ENCODE measurements around the gene LDLRAP1.

The LDLRAP1 gene

DNA sequence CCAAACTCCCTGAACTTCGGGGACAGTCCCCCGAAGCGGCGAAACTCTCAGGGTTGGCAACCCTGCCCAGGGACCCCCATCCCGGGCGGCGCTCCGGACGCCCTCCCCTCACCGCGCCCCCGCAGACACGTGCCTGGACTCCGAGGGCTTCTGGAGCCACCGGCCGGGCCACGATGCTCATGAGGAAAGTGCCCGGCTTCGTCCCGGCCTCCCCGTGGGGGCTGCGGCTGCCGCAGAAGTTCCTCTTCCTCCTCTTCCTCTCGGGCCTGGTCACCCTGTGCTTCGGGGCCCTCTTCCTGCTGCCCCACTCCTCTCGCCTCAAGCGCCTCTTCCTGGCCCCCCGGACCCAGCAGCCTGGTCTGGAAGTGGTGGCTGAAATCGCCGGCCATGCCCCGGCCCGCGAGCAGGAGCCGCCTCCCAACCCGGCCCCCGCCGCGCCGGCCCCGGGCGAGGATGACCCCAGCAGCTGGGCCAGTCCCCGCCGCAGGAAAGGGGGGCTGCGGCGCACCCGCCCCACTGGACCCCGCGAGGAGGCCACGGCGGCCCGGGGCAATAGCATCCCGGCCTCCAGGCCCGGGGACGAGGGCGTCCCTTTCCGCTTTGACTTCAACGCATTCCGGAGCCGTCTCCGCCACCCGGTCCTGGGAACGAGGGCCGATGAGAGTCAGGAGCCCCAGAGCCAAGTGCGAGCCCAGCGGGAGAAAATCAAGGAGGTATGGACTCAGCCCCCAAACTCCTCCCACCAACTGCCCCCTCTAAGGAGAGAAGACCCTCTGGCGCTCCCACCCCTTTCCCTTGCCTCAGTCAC, 74.4 kb downstream of the LDLRAP1 start:
- DNase-seq: peak; percentile 43 to 71
- intact Hi-C loops (cut with DNase I; ENCODE audit: low total_unique reads): loop anchor here (2.0 to 10.0 kb wide), 2 partner anchors 77 to 377 kb away; partner anchors contain the start of gene PAFAH2
- H3K9me3 ChIP-seq: no peaks in the 10 kb centered on the region
- H3K4me3 ChIP-seq: peak overlapping the region; percentile 78 to 94
- TF ChIP-seq, protein P1, sequence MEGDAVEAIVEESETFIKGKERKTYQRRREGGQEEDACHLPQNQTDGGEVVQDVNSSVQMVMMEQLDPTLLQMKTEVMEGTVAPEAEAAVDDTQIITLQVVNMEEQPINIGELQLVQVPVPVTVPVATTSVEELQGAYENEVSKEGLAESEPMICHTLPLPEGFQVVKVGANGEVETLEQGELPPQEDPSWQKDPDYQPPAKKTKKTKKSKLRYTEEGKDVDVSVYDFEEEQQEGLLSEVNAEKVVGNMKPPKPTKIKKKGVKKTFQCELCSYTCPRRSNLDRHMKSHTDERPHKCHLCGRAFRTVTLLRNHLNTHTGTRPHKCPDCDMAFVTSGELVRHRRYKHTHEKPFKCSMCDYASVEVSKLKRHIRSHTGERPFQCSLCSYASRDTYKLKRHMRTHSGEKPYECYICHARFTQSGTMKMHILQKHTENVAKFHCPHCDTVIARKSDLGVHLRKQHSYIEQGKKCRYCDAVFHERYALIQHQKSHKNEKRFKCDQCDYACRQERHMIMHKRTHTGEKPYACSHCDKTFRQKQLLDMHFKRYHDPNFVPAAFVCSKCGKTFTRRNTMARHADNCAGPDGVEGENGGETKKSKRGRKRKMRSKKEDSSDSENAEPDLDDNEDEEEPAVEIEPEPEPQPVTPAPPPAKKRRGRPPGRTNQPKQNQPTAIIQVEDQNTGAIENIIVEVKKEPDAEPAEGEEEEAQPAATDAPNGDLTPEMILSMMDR (IDR thresholded peaks at IDR 0.05): no peak
- peak overlapping the region; percentile 74 to 81 for H3K27ac ChIP-seq
- no peaks in the 10 kb centered on the region for H3K36me3 ChIP-seq
- peaks cover 0 to 55% (median 28%) of the 10 kb centered on the region in 4 donors for H3K4me1 ChIP-seq
- H3K27me3 ChIP-seq: no peaks in the 10 kb centered on the region

DNA sequence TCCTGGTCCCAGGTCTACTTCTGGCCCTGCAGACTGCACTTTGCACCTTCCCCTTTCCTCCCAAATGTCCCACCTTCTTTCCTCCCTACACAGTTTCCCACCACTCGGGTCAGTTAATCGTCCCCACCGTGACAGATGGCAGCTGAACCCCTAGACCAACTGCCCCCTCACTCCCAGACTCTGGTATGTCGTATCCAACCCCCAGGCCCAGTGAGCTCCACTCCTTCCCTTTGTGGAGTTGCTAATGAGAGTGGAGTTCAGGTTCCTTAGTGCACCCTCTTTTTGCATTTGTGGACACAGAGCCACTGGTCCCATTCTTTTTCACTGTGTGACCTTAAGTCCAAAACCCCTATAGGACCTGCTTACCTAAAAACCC, 75.0 kb downstream of the LDLRAP1 start:
- Histone ChIP-seq H3K4me3 (peak overlapping the region; percentile 78 to 94), H3K27me3 (no peaks in the 10 kb centered on the region), H3K36me3 (no peaks in the 10 kb centered on the region), H3K9me3 (no peaks in the 10 kb centered on the region), H3K4me1 (peaks cover 0 to 55% (median 28%) of the 10 kb centered on the region in 4 donors), H3K27ac (peak overlapping the region; percentile 74 to 81)
- intact Hi-C loops (cut with DNase I; ENCODE audit: low total_unique reads): loop anchor here (10.0 kb wide), 1 partner anchor 376 kb away; the partner anchor contains the start of gene PAFAH2
- TF ChIP-seq, protein P1 (IDR thresholded peaks at IDR 0.05): no peak
- no peak for DNase-seq
